HEK293 (cell line): ENCODE data around the gene GAS7.

Experiments
- CTCF ChIA-PET: fragments of 350-600 bp; formaldehyde crosslinking; extraction: SDS; loops from one replicate; lab custom pipeline; 2021; ENCODE audit warnings: antibody characterized with exemption; lab: Yijun Ruan, JAX
- POLR2A ChIA-PET: fragments of 300-600 bp; formaldehyde crosslinking; extraction: SDS; loops from one replicate; lab custom pipeline; 2020; ENCODE audit warnings: antibody characterized with exemption, inconsistent platforms; lab: Yijun Ruan, JAX
- H3K27ac ChIP-seq: fragments of 200-500 bp; sonication (Bioruptor generic); 2 replicates; pipeline ENCODE4 v1.5.1; 2014; ENCODE audit warnings: low read depth, low read length, control low read depth, inconsistent platforms; ENCODE audit errors: extremely low read depth
- H3K36me3 ChIP-seq, 2 experiments: fragments of 200-500 bp in 1 of 2; sonication (Bioruptor generic) in 1 of 2; 1 replicate in 1 of 2; 2 replicates in 1 of 2; pipeline ENCODE4 v1.5.1; 2014 to 2017; ENCODE audit warnings: inconsistent platforms in 2 of 2, low read length in 2 of 2; ENCODE audit not compliant: control insufficient read depth in 2 of 2, insufficient read depth in 1 of 2
- H3K4me1 ChIP-seq: fragments of 200-500 bp; sonication (Bioruptor generic); 2 replicates; pipeline ENCODE4 v1.5.1; 2014; ENCODE audit warnings: mild to moderate bottlenecking, low read length, inconsistent platforms; ENCODE audit not compliant: control insufficient read depth, insufficient read depth
- H3K4me3 ChIP-seq: 2 replicates; pipeline ENCODE4 v1.5.1; 2011; ENCODE audit warnings: low read depth, mild to moderate bottlenecking, control low read depth, low read length, moderate library complexity
- H3K9me3 ChIP-seq: fragments of 200-500 bp; sonication (Bioruptor generic); 2 replicates; pipeline ENCODE4 v1.5.1; 2014; ENCODE audit warnings: low read depth, low read length, inconsistent platforms; ENCODE audit not compliant: control insufficient read depth, insufficient read depth
- FEZF1 ChIP-seq: fragments of 450-650 bp; formaldehyde crosslinking; IDR thresholded peaks from 2 replicates; pipeline ENCODE4 v1.5.1; 2016; ENCODE audit warnings: missing biosample characterization, missing genetic modification characterization
- HIC1 ChIP-seq: fragments of 450-650 bp; formaldehyde crosslinking; IDR thresholded peaks from 2 replicates; pipeline ENCODE4 v1.5.1; 2016; ENCODE audit warnings: missing biosample characterization, missing genetic modification characterization
- MYNN ChIP-seq: fragments of 450-650 bp; formaldehyde crosslinking; IDR thresholded peaks from 2 replicates; pipeline ENCODE4 v1.5.1; 2016; ENCODE audit warnings: missing biosample characterization, missing genetic modification characterization, borderline replicate concordance
- PBX3 ChIP-seq: sonication (generic); formaldehyde crosslinking; IDR thresholded peaks from 2 replicates; pipeline ENCODE4 v1.8.1; 2022; ENCODE audit warnings: mild to moderate bottlenecking, moderate library complexity, missing genetic modification reagents
- PRDM1 ChIP-seq: fragments of 450-650 bp; formaldehyde crosslinking; IDR thresholded peaks from 2 replicates; pipeline ENCODE4; 2016; ENCODE audit warnings: missing biosample characterization, missing genetic modification characterization
- SCRT2 ChIP-seq: fragments of 450-650 bp; formaldehyde crosslinking; IDR thresholded peaks from 2 replicates; pipeline ENCODE4 v1.5.1; 2016; ENCODE audit warnings: missing biosample characterization, missing genetic modification characterization
- ZBTB6 ChIP-seq: fragments of 450-650 bp; formaldehyde crosslinking; IDR thresholded peaks from 2 replicates; pipeline ENCODE4 v1.5.1; 2017; ENCODE audit warnings: missing biosample characterization, missing genetic modification characterization
- ZFP37 ChIP-seq: fragments of 450-650 bp; formaldehyde crosslinking; IDR thresholded peaks from 2 replicates; pipeline ENCODE4 v1.5.1; 2016; ENCODE audit warnings: missing biosample characterization, missing genetic modification characterization
- ZNF18 ChIP-seq: fragments of 450-650 bp; formaldehyde crosslinking; IDR thresholded peaks from 2 replicates; pipeline ENCODE4 v1.5.1; 2016; ENCODE audit warnings: missing biosample characterization, missing genetic modification characterization
- ZNF19 ChIP-seq: fragments of 450-650 bp; formaldehyde crosslinking; IDR thresholded peaks from 2 replicates; pipeline ENCODE4; 2016; ENCODE audit warnings: missing biosample characterization, missing genetic modification characterization, low read depth
- ZNF24 ChIP-seq: fragments of 450-650 bp; formaldehyde crosslinking; IDR thresholded peaks from 2 replicates; pipeline ENCODE4 v1.5.1; 2016; ENCODE audit warnings: missing biosample characterization, missing genetic modification characterization
- ZNF26 ChIP-seq: fragments of 450-650 bp; formaldehyde crosslinking; IDR thresholded peaks from 2 replicates; pipeline ENCODE4 v1.5.1; 2016; ENCODE audit warnings: missing biosample characterization, missing genetic modification characterization
- ZNF555 ChIP-seq: fragments of 450-650 bp; formaldehyde crosslinking; conservative IDR thresholded peaks from 2 replicates; pipeline ENCODE4 v1.5.1; 2017; ENCODE audit warnings: missing biosample characterization, mild to moderate bottlenecking, missing genetic modification characterization, inconsistent platforms
- ZNF624 ChIP-seq: fragments of 450-650 bp; formaldehyde crosslinking; IDR thresholded peaks from 2 replicates; pipeline ENCODE4 v1.5.1; 2017; ENCODE audit warnings: missing biosample characterization, missing genetic modification characterization
- ZNF645 ChIP-seq: fragments of 450-650 bp; formaldehyde crosslinking; IDR thresholded peaks from 2 replicates; pipeline ENCODE4; 2016; ENCODE audit warnings: missing biosample characterization, missing genetic modification characterization
- ZNF660 ChIP-seq: fragments of 450-650 bp; IDR thresholded peaks from 2 replicates; pipeline ENCODE4 v1.5.1; 2018; ENCODE audit warnings: missing biosample characterization, mild to moderate bottlenecking, missing genetic modification characterization
- ZNF692 ChIP-seq: fragments of 450-650 bp; formaldehyde crosslinking; IDR thresholded peaks from 2 replicates; pipeline ENCODE4 v1.5.1; 2016; ENCODE audit warnings: missing biosample characterization, missing genetic modification characterization
- ZNF704 ChIP-seq: fragments of 450-650 bp; formaldehyde crosslinking; IDR thresholded peaks from 2 replicates; pipeline ENCODE4 v1.5.1; 2016; ENCODE audit warnings: missing biosample characterization, missing genetic modification characterization
- ZNF776 ChIP-seq: fragments of 450-650 bp; formaldehyde crosslinking; IDR thresholded peaks from 2 replicates; pipeline ENCODE4 v1.5.0; 2017; ENCODE audit warnings: missing biosample characterization, missing genetic modification characterization, borderline replicate concordance

Gene GAS7

GRCh38 chr17:9968881-9969280, 229.5 kb downstream of the GAS7 start:
- ChIA-PET POLR2A (interaction anchor here (0.6 kb wide), 1 partner anchor 80 kb away, joined by 3 read pairs; no protein-coding TSS in a partner anchor), CTCF (interaction anchor here (0.6 to 10.9 kb wide), 9 partner anchors 12 to 1913 kb away, joined by 3 to 135 read pairs (median 6); no protein-coding TSS in a partner anchor)
- Histone ChIP-seq H3K36me3 (no peaks in the 10 kb centered on the region), H3K4me1 (peaks cover 18% of the 10 kb centered on the region), H3K9me3 (no peaks in the 10 kb centered on the region), H3K4me3 (no peak overlapping the region), H3K27ac (no peak overlapping the region)
- TF ChIP-seq ZNF692 (no peak), ZNF26 (tag by site-specific recombination) (no peak), ZFP37 (tag by site-specific recombination) (no peak), ZNF19 (tag by site-specific recombination) (no peak), ZNF660 (tag by site-specific recombination) (no peak), ZNF18 (tag by site-specific recombination) (no peak), PRDM1 (tag by site-specific recombination) (no peak), ZNF555 (tag by site-specific recombination) (no peak), ZNF624 (tag by site-specific recombination) (no peak), ZNF645 (tag by site-specific recombination) (no peak), FEZF1 (tag by site-specific recombination) (no peak), MYNN (tag by site-specific recombination) (no peak), HIC1 (tag by site-specific recombination) (no peak), ZNF24 (no peak), ZNF776 (tag by site-specific recombination) (no peak), PBX3 (no peak), SCRT2 (no peak), ZBTB6 (tag by site-specific recombination) (no peak), ZNF704 (tag by site-specific recombination) (no peak)
